Middle frontal gyrus (tissue), 1 donor: ENCODE data around the gene ZNF385B.

Experiments used
- DNase-seq: peaks from one replicate; pipeline ENCODE4 v3.0.0-alpha.2; 2015; ENCODE audit warnings: low spot score; ENCODE audit errors: extremely low spot score

Gene ZNF385B

GRCh38 chr2:179592167-179592936, 269.1 kb downstream of the ZNF385B start:
- no peak for DNase-seq

- DNase-seq = no peak
These were observed 269.7 kb downstream of the ZNF385B start for GRCh38 chr2:179591690-179592089.

- no peak for DNase-seq
These were observed 272.8 kb downstream of the ZNF385B start for GRCh38 chr2:179588486-179589145.

GRCh38 chr2:179584760-179585159, 276.7 kb downstream of the ZNF385B start:
- DNase-seq = no peak

GRCh38 chr2:179581605-179582004, 279.8 kb downstream of the ZNF385B start:
- DNase-seq = no peak

- no peak for DNase-seq
These were observed 280.9 kb downstream of the ZNF385B start for GRCh38 chr2:179580378-179581146.

GRCh38 chr2:179579800-179580199, 281.6 kb downstream of the ZNF385B start:
- no peak for DNase-seq

GRCh38 chr2:179578171-179578916, 283.1 kb downstream of the ZNF385B start:
- no peak for DNase-seq

GRCh38 chr2:179574061-179574519, 287.3 kb downstream of the ZNF385B start:
- DNase-seq = no peak

- no peak for DNase-seq
These were observed 288.9 kb downstream of the ZNF385B start for GRCh38 chr2:179572544-179572943.

- DNase-seq = no peak
These were observed 289.7 kb downstream of the ZNF385B start for GRCh38 chr2:179571721-179572120.

GRCh38 chr2:179571252-179571651, 290.2 kb downstream of the ZNF385B start:
- DNase-seq = no peak

GRCh38 chr2:179569831-179570233, 291.6 kb downstream of the ZNF385B start:
- no peak for DNase-seq

- no peak for DNase-seq
These were observed 295.6 kb downstream of the ZNF385B start for GRCh38 chr2:179565807-179566206.

GRCh38 chr2:179562330-179562885, 299.0 kb downstream of the ZNF385B start:
- DNase-seq = no peak

- DNase-seq = no peak
These were observed 299.7 kb downstream of the ZNF385B start for GRCh38 chr2:179561702-179562101.

- DNase-seq = no peak
These were observed 301.1 kb downstream of the ZNF385B start for GRCh38 chr2:179560257-179560735.

GRCh38 chr2:179559108-179559806, 302.2 kb downstream of the ZNF385B start:
- no peak for DNase-seq

GRCh38 chr2:179558010-179558934, 303.1 kb downstream of the ZNF385B start:
- DNase-seq = no peak
